ENCODE data around the gene DNAJB8. TPM values are rescaled to one million over a fixed set of nuclear protein-coding genes. Genes with fewer than 3 reads are reported as not detected.

The DNAJB8 gene
- total RNA-seq, 2 experiments from 2014 or later, result not detected

DNA sequence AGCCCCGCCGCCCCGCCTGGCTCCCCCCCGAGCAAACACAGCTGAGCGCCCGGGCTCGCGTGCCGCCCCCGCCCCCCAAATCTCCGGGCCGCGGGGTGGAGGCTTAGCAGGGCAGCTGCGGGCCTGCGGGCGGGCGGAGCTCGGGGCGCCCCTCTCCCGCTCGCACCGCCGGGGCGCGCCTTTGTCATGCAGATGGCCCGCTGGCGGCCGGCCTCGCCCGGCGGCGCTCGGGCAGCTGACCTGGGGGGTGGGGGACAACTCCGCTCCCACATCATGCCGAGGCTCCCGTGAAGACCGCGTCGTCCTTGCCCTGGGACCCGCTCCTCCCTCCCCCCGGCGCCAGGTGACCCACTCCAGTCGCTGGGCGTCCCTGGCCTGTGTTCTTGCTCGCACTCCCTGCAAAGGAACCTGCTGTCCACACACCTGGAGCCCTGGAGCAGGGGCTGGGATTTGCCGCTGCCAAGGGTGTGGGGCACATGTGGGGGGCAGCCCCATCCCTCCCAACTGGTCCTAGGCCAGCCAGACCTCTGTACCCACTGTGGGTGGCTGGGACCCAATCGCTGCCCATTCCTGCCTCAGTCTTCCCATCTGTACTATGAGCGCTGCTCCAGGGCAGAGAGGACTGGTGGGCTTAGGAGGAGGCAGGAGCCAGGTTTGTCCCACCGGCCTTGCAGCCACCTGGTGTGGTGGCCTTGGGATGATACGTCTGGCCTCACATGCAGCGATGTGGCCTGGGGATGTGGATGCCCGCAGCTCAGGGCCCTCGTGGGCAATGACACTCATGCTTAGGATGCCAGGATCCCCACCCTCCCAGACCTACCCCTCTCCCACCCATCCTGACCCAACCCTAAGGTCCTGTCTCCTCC, 33.5 kb downstream of the DNAJB8 start:
- H3K27ac Mint-ChIP-seq, result no peak overlapping the region
- TF ChIP-seq, protein P1, sequence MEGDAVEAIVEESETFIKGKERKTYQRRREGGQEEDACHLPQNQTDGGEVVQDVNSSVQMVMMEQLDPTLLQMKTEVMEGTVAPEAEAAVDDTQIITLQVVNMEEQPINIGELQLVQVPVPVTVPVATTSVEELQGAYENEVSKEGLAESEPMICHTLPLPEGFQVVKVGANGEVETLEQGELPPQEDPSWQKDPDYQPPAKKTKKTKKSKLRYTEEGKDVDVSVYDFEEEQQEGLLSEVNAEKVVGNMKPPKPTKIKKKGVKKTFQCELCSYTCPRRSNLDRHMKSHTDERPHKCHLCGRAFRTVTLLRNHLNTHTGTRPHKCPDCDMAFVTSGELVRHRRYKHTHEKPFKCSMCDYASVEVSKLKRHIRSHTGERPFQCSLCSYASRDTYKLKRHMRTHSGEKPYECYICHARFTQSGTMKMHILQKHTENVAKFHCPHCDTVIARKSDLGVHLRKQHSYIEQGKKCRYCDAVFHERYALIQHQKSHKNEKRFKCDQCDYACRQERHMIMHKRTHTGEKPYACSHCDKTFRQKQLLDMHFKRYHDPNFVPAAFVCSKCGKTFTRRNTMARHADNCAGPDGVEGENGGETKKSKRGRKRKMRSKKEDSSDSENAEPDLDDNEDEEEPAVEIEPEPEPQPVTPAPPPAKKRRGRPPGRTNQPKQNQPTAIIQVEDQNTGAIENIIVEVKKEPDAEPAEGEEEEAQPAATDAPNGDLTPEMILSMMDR (IDR thresholded peaks at IDR 0.05), result no peak
- no peak for ATAC-seq (ENCODE audit: poor library complexity)
- H3K9me3 Mint-ChIP-seq, result no peaks in the 10 kb centered on the region
- no peak overlapping the region for H3K4me3 Mint-ChIP-seq
- Histone ChIP-seq H3K9me3 (ENCODE audit: control insufficient read depth in 1 of 2, insufficient read depth in 1 of 2, low read length in 2 of 2) (peaks cover 0 to 12% of the 10 kb centered on the region in 2 experiments), H3K27me3 (ENCODE audit: control insufficient read depth in 1 of 2, insufficient read depth in 2 of 2, low read length in 2 of 2) (peaks cover 31 to 48% of the 10 kb centered on the region in 2 experiments), H3K36me3 (ENCODE audit: insufficient read depth, low read length) (no peaks in the 10 kb centered on the region), H3K4me1 (ENCODE audit: insufficient read depth, low read length) (peaks cover 8% of the 10 kb centered on the region), H3K4me3 (ENCODE audit: low read length) (no peak overlapping the region), H3K27ac (ENCODE audit: low read depth in 1 of 2, low read length in 2 of 2) (no peak overlapping the region)
- peaks cover 71% of the 10 kb centered on the region for H3K27me3 Mint-ChIP-seq
- H3K4me1 Mint-ChIP-seq (ENCODE audit: low read depth), result peaks cover 7% of the 10 kb centered on the region
- intact Hi-C loops (cut with DNase I, micrococcal nuclease), result no loop called here
- POLR2A ChIA-PET, result no interaction called here
- no peak for DNase-seq
- CTCF ChIA-PET, result no interaction called here
- H3K36me3 Mint-ChIP-seq (ENCODE audit: low read depth), result no peaks in the 10 kb centered on the region

DNA sequence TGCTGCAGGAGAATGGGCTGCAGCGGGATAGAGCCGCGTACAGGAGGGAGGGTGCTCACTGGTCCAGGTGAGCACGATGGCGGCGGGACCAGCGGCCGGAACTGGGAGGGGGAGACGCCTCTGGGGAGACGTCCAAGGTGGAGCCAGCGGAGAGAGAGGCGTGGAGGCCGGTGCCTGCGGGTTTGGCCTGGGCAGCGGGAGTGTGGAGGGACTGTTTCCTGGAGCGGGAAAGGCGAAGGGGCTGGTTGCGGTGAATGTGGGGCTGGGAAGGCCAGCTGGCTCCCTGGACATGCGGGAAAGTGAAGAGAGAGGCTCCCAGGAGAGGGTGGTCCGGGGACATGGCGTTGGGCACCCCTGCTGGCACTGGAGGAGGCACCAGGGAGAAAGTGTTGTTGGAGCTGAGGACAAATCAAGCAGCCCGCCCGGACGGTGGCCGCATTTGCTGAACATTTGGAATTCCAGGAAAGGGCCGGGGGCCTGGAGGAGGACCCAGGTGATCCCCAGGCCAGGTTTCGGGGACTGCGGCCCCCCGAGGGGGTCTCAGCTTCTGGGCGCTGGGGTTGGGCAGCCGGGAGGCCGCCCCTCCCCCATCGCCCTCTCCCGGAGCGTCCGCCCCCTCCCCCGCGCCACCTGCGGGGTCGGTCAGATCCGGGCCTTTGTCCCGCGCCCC, 34.3 kb downstream of the DNAJB8 start:
- H3K36me3 ChIP-seq (ENCODE audit: insufficient read depth, low read length), result no peaks in the 10 kb centered on the region
- POLR2A ChIA-PET, result no interaction called here

DNA sequence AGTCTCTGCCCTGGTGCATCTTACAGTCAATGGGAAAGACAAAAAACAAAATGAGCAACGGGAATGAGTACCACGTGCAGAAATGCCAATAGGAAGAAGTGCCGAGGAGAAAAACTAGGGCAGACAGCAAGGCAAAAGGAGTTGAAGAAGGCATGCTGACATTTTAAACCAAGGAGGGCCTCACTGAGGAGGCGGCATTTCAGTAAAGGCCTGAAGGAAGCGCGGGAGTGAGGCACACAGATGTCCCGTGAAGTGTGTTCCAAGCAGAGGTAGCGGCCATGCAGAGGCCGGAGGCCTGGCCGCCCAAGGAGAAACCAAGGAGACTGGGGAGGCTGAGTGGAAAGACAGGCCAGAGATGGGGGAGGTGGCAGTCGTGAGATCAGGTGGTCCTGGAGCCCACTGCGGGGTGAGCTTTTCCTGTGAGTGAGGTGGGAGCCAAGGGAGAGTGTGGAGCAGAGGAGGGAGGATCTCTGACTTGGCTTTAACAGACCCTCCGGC, 34.8 kb downstream of the DNAJB8 start:
- Mint-ChIP-seq H3K36me3 (ENCODE audit: low read depth) (no peaks in the 10 kb centered on the region), H3K27ac (no peak overlapping the region), H3K4me1 (ENCODE audit: low read depth) (peaks cover 7% of the 10 kb centered on the region), H3K4me3 (peak overlapping the region; percentile 63), H3K9me3 (no peaks in the 10 kb centered on the region), H3K27me3 (peaks cover 71% of the 10 kb centered on the region)
- Histone ChIP-seq H3K36me3 (ENCODE audit: insufficient read depth, low read length) (no peaks in the 10 kb centered on the region), H3K4me3 (ENCODE audit: low read length) (no peak overlapping the region), H3K9me3 (ENCODE audit: control insufficient read depth in 1 of 2, insufficient read depth in 1 of 2, low read length in 2 of 2) (peaks cover 0 to 9% of the 10 kb centered on the region in 2 experiments), H3K4me1 (ENCODE audit: insufficient read depth, low read length) (peaks cover 8% of the 10 kb centered on the region), H3K27ac (ENCODE audit: low read depth in 1 of 2, low read length in 2 of 2) (no peak overlapping the region), H3K27me3 (ENCODE audit: control insufficient read depth in 1 of 2, insufficient read depth in 2 of 2, low read length in 2 of 2) (peaks cover 34 to 53% of the 10 kb centered on the region in 2 experiments)
- TF ChIP-seq, protein P1 (IDR thresholded peaks at IDR 0.05), result no peak
- no peak for ATAC-seq (ENCODE audit: poor library complexity)
- DNase-seq, result no peak
- intact Hi-C loops (cut with DNase I, micrococcal nuclease), result no loop called here
- POLR2A ChIA-PET, result no interaction called here
- CTCF ChIA-PET, result no interaction called here

More for the DNA sequence above, 34.3 kb downstream of the DNAJB8 start:
- H3K4me3 Mint-ChIP-seq, result peak overlapping the region; percentile 63
- no peaks in the 10 kb centered on the region for H3K9me3 Mint-ChIP-seq
- Histone ChIP-seq H3K4me3 (ENCODE audit: low read length) (no peak overlapping the region), H3K27me3 (ENCODE audit: control insufficient read depth in 1 of 2, insufficient read depth in 2 of 2, low read length in 2 of 2) (peaks cover 31 to 48% of the 10 kb centered on the region in 2 experiments), H3K9me3 (ENCODE audit: control insufficient read depth in 1 of 2, insufficient read depth in 1 of 2, low read length in 2 of 2) (peaks cover 0 to 9% of the 10 kb centered on the region in 2 experiments), H3K27ac (ENCODE audit: low read depth in 1 of 2, low read length in 2 of 2) (no peak overlapping the region), H3K4me1 (ENCODE audit: insufficient read depth, low read length) (peaks cover 8% of the 10 kb centered on the region)
- H3K27ac Mint-ChIP-seq, result no peak overlapping the region
- peaks cover 70% of the 10 kb centered on the region for H3K27me3 Mint-ChIP-seq
- ATAC-seq (ENCODE audit: poor library complexity) (no peak), DNase-seq (no peak)
- CTCF ChIA-PET, result no interaction called here
- peaks cover 7% of the 10 kb centered on the region for H3K4me1 Mint-ChIP-seq (ENCODE audit: low read depth)
- TF ChIP-seq, protein P1 (IDR thresholded peaks at IDR 0.05), result no peak
- no peaks in the 10 kb centered on the region for H3K36me3 Mint-ChIP-seq (ENCODE audit: low read depth)
- intact Hi-C loops (cut with DNase I, micrococcal nuclease), result no loop called here
